HG02798 (cell line): ENCODE data around the gene GRIN1.
A peak's percentile ranks its signal among the peaks of the same experiment; 100 is the strongest.

Experiments used
- ATAC-seq: cut with Tn5 transposase; IDR thresholded peaks from one replicate; pipeline ENCODE4 v1.9.1; 2021; ENCODE audit warnings: mild to moderate bottlenecking; ENCODE audit not compliant: unreplicated experiment, poor library complexity

GRIN1 gene

DNA sequence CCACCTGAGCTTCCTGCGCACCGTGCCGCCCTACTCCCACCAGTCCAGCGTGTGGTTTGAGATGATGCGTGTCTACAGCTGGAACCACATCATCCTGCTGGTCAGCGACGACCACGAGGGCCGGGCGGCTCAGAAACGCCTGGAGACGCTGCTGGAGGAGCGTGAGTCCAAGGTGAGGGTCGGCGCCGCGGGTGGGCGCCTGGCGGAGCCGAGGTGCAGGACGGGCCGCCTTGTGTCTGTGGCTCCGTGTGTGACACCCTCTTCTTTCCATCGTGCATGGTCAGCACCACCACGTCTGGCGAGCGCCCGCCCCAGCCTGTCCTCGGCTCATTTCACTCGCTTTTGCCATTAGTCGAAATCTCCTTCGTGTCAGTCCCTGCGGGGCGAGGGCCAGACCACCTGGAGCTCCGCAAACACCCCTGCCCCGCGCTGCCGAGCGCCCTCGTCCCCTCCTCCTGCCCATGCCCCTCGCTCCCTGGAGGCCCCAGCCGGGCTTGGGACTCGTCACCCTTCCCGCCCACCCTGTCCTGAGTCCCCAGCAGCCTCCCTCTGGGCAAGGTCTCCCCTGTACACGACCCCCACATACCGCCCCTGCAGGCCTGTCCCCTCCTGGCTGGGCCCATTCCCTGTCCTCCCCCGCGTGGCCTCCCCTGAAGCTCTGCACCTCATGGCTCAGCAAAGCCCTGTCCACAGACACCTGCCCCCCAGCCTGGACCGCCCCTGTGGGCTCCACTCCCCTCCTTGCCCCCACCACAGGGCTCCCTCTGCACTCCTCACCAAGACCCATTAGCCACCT, 7.0 kb downstream of the GRIN1 start:
- ATAC-seq, result no peak

- ATAC-seq, result no peak
Measured at GRCh38 chr9:137146527-137146918, 7.6 kb downstream of the GRIN1 start.

GRCh38 chr9:137147091-137147792, 8.3 kb downstream of the GRIN1 start:
- ATAC-seq, result no peak

DNA sequence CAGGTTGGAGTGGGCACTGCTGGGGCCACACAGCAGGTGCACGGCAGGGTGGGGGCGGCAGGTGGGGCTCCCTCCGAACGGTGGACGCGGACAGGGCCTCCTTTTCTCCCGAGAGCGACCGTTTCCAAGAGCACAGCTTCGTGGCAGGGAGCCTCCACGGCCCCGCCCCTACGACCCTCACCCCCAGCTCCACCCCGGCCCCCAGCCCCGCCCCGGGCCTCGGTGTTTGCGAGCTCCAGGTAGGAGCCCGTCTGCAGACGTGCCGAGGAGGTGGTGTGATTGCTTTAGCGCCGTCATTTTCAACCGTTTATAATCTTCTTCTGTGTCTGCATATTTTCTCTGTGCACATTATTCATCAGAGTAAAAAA, 8.8 kb downstream of the GRIN1 start:
- no peak for ATAC-seq

DNA sequence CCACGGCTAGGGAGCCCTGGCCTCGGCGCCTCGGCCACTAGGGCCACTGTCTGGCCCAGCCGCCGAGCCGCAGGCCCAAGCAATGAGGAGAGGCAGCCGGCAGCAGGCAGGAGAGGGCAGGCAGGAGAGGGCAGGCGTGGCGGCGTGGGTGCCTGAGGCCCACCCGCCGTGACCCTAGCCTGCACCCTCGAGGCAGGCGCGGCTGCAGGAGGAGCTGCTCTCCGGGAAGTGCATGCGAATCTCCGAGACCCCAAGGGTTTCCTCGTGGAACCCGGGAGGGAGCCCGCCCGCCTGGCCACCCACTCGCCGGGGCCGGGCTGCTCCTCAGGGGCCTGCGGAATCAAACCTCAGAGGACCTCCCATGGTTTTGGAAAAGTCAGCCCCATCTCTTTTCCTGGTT, 9.3 kb downstream of the GRIN1 start:
- no peak for ATAC-seq

DNA sequence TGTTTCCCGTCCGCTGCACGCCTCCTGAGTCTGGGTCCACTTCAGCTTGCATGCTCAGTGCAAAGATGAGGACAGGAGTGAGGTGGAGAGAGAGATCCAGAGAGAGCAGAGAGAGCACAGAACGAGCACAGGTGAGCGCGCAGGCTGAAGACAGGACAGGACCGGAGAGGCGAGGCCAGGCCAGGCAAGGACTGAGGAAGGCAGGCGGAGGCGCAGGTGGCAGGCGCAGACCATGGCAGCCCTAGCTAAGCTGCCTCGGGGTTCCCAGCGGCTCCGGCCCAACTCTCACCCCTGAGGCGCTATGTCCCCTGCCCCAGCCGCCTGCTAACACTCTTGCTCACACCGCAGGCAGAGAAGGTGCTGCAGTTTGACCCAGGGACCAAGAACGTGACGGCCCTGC, 9.7 kb downstream of the GRIN1 start:
- ATAC-seq, result no peak

DNA sequence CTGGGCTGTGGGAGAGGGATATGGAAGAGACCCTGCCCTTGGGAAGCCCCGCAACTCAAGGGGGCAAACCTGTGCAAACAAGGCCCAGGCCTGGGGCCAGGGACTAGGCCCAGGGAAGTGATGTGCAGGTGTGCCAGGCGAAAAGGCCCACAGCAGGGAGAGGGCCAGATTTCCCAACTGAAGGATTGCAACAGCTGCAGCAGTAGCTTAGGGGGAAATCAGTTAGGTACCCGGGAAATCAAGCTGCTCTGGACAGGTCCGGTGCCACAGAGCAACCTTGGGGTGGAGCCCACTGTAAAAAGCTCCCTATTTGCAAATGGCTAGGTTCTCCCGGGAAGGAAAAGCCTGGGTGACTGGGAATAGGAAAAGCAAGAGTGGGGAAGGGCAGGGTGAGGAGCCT, 10.4 kb downstream of the GRIN1 start:
- no peak for ATAC-seq

DNA sequence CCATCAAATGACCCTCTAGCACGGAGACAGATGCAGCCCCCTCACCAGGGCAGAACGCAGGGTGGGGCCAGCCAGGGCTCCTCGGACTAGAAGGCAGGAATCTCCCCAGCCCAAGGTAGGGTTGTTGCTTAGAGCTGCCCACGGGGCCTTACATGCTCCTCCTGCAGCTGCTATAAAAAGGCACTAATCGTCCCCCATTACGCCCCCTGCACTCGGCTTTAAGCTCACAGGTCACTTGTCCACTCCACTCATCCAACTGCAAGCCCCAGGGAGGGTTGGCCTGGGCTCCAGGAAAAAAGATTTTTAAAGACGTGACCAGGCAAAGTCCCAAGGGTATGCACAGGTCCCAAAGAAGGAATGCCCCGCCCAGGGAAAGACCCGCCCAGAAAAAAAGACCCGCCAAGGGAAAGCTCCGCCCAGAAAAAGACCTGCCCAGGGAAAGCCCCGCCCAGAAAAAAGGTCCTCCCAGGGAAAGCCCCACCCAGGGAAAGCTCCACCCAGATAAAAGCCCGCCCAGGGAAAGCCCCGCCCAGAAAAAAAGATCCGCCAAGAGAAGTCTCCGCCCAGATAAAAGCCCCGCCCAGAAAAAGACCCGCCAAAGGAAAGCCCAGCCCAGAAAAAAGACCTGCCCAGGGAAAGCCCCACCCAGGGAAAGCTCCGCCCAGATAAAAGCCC, 11.1 kb downstream of the GRIN1 start:
- ATAC-seq, result peak; percentile 19

- peak; percentile 61 for ATAC-seq
Measured at GRCh38 chr9:137150617-137151457, 11.9 kb downstream of the GRIN1 start.

GRCh38 chr9:137152844-137153405, 14.0 kb downstream of the GRIN1 start:
- no peak for ATAC-seq

DNA sequence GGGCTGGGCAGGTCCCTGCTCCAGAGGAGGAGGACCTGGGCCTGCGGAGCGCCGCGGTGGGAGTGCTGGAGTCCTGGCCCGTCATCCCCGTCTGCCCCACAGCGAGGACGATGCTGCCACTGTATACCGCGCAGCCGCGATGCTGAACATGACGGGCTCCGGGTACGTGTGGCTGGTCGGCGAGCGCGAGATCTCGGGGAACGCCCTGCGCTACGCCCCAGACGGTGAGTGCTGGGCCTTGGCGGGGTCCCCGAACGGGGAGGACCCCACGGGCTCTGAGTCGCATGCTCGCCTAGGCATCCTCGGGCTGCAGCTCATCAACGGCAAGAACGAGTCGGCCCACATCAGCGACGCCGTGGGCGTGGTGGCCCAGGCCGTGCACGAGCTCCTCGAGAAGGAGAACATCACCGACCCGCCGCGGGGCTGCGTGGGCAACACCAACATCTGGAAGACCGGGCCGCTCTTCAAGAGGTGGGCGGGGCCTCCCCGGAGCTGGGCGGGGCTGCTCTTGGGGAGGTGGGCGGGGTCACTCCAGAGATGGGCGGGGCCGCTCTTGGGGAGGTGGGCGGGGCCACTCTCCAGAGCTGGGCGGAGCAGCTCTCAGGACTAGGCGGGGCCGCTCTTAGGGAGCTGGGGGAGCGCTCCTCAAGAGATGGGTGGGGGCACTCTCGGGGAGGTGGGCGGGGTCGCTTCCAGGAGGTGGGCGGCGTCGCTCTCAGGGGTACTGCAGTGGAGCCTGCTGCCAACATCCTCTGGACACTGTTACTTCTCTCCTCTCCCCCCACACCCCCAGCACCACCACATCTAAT, 17.8 kb downstream of the GRIN1 start:
- ATAC-seq, result peak; percentile 34

DNA sequence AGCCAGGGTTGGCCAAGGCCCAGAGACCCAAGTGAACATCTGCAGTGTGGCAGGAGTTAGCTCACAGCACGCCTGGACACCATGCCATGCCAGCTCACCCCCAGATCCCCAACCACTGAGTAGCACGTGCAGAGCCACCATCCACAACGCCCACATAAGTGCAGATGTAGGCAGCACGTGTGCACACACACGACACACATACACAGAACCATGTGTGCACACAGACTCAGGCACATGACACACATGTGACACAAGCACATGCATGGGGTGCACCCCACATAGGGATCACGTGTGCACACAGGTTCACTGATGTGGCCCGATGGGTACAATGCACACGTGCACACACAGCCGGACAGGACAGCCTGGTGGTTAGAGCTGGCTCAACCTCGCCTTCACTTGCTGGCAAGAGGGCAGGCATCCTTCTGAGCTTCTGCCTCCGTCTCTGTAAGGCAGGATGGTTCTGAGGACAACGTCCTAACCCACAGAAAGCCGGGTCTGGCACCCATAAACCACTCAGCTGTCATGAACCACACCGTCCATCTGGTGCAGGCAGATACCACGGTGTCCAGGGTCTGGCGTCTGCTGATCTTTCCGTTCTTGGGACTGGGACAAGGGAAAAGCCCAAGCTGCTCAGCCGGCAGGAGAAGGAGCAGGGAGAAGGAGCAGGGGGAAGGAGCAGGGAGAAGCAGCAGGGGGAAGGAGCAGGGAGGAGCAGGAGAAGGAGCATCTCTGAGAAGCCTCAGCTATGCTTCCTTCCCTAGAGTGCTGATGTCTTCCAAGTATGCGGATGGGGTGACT, 18.9 kb downstream of the GRIN1 start:
- no peak for ATAC-seq

DNA sequence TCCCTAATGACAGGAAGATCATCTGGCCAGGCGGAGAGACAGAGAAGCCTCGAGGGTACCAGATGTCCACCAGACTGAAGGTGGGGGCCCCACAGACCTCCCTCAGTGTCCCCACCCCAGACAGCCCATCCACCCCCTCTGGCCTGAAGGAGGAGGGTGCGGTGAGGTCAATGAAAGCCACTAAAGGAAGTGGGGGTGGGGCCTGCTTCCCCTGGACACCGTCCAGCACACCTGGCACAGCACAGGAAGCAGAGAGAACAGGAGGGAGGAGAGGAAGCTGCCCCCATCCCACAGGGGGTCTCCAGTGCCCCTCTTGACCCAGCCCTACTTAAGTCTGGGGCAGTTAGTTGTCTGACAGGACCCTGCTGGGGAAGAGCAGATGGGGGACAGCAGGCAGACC, 19.7 kb downstream of the GRIN1 start:
- no peak for ATAC-seq

DNA sequence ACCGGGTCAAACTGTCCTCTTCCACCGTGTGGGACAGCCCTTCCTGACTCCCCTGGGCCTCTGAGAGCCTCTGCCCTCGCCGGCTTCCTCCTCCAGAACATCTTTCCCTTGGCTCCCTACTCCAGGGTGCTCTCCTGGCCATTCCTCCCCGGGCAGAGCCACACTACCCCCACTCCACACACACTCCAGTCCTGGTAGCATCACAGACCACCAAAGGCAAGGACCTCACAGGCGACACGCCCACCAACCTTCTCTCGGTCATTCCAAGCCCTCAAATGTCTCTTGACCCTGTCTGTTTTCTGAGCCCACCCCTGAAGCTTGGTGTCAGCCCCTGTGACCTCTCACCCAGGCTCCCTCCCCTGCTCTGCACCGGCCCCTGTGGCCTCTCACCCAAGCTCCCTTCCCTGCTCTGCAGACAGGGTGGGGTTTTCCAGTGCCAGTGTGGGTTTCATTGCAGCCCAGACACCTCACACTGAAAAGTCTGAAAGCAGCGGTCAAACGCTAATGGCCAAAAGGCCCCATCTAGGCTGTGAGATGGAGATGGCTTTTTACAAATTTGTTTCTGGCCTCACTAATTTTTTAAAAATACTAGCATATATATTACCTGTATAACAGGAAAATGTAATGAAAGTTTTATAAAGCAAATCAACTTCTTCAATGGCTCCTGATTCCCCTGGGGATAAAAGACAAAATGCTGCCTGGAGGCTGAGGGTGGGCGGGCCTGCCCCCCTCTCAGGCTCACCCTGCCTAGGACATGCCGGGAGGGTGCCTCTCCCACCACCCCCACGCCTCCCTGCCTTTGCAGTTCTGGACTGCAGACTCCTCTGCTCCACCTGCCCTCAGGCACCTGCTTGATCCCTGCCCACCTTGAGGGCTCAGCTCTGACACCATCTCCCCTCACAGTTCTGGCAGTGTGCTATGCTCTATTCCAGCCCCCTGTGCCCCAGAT, 20.4 kb downstream of the GRIN1 start:
- no peak for ATAC-seq

GRCh38 chr9:137160054-137160425, 21.1 kb downstream of the GRIN1 start:
- ATAC-seq, result no peak

GRCh38 chr9:137160716-137161557, 22.0 kb downstream of the GRIN1 start:
- no peak for ATAC-seq
